ENCODE results near the gene CAB39L. TPM values are rescaled to one million over a fixed set of nuclear protein-coding genes. Genes with fewer than 3 reads are reported as not detected.

CAB39L gene
- total RNA-seq, 1 donor from 2014 or later: 7.7 TPM

GRCh38 chr13:49441846-49442245 is 2.0 kb downstream of the CAB39L start:
- no peak overlapping the region for H3K4me3 Mint-ChIP-seq (ENCODE audit: unreplicated experiment)

GRCh38 chr13:49441312-49441711 is 2.6 kb downstream of the CAB39L start:
- H3K27me3 Mint-ChIP-seq (ENCODE audit: unreplicated experiment): peaks cover 8% of the 10 kb centered on the region
- H3K4me3 Mint-ChIP-seq (ENCODE audit: unreplicated experiment): no peak overlapping the region
- peaks cover 3% of the 10 kb centered on the region for H3K4me1 Mint-ChIP-seq (ENCODE audit: low read depth, unreplicated experiment)
- no peak for TF ChIP-seq CTCF (IDR thresholded peaks at IDR 0.05; ENCODE audit: partially characterized antibody, unreplicated experiment)
- H3K36me3 Mint-ChIP-seq (ENCODE audit: unreplicated experiment): no peaks in the 10 kb centered on the region
- peaks cover 9% of the 10 kb centered on the region for H3K9me3 Mint-ChIP-seq (ENCODE audit: unreplicated experiment)
- H3K27ac Mint-ChIP-seq (ENCODE audit: unreplicated experiment): no peak overlapping the region
- no peak for DNase-seq

More at GRCh38 chr13:49441846-49442245, 2.0 kb downstream of the CAB39L start:
- no peak for DNase-seq
- peaks cover 9% of the 10 kb centered on the region for H3K9me3 Mint-ChIP-seq (ENCODE audit: unreplicated experiment)
- peaks cover 8% of the 10 kb centered on the region for H3K27me3 Mint-ChIP-seq (ENCODE audit: unreplicated experiment)
- no peaks in the 10 kb centered on the region for H3K36me3 Mint-ChIP-seq (ENCODE audit: unreplicated experiment)
- peaks cover 3% of the 10 kb centered on the region for H3K4me1 Mint-ChIP-seq (ENCODE audit: low read depth, unreplicated experiment)
- H3K27ac Mint-ChIP-seq (ENCODE audit: unreplicated experiment): no peak overlapping the region
- TF ChIP-seq CTCF (IDR thresholded peaks at IDR 0.05; ENCODE audit: partially characterized antibody, unreplicated experiment): no peak

DNA sequence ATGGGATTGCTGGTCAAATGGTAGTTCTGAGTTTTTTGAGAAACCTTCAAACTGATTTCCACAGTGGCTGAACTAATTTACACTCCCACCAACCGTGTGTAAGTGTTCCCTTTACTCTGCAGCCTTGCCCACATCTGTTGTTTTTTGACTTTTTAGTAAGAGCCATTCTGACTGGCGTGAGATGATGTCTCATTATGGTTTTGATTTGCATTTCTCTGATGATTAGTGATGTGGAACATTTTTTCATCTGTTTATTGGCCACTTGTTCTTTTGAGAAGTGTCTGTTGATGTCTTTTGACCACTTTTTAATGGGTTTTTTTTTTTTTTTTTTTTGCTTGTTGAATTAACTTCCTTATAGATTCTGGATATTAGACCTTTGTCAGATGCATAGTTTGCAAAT is 4.3 kb downstream of the CAB39L start:
- Mint-ChIP-seq H3K27ac (ENCODE audit: unreplicated experiment) (no peak overlapping the region), H3K27me3 (ENCODE audit: unreplicated experiment) (peaks cover 8% of the 10 kb centered on the region), H3K4me1 (ENCODE audit: low read depth, unreplicated experiment) (peaks cover under 1% of the 10 kb centered on the region), H3K36me3 (ENCODE audit: unreplicated experiment) (no peaks in the 10 kb centered on the region), H3K9me3 (ENCODE audit: unreplicated experiment) (peaks cover 9% of the 10 kb centered on the region), H3K4me3 (ENCODE audit: unreplicated experiment) (no peak overlapping the region)
- no peak for TF ChIP-seq CTCF (IDR thresholded peaks at IDR 0.05; ENCODE audit: partially characterized antibody, unreplicated experiment)
- DNase-seq: no peak

DNA sequence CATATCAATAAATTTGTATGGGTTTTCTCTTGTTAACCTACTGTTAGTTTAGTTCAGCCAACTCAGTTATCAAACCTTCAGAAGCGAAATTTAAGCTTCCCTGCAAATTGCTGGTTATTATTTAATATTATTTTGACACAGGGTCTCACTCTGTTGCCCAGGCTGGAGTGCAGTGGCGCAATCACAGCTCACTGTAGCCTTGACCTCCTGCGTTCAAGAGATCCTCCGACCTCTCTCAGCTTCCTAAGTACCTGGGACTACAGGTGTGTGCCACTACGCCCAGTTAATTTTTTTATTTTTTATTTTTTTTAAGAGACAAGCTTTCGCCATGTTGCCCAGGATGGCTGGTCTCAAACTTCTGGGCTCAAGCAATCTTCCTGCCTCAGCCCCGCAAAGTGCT is 6.2 kb downstream of the CAB39L start:
- Mint-ChIP-seq H3K36me3 (ENCODE audit: unreplicated experiment) (no peaks in the 10 kb centered on the region), H3K4me3 (ENCODE audit: unreplicated experiment) (no peak overlapping the region), H3K4me1 (ENCODE audit: low read depth, unreplicated experiment) (no peaks in the 10 kb centered on the region), H3K27me3 (ENCODE audit: unreplicated experiment) (no peaks in the 10 kb centered on the region), H3K9me3 (ENCODE audit: unreplicated experiment) (no peaks in the 10 kb centered on the region), H3K27ac (ENCODE audit: unreplicated experiment) (no peak overlapping the region)
- DNase-seq: no peak
- no peak for TF ChIP-seq CTCF (IDR thresholded peaks at IDR 0.05; ENCODE audit: partially characterized antibody, unreplicated experiment)

GRCh38 chr13:49436890-49437289 is 7.0 kb downstream of the CAB39L start:
- Mint-ChIP-seq H3K27me3 (ENCODE audit: unreplicated experiment) (no peaks in the 10 kb centered on the region), H3K27ac (ENCODE audit: unreplicated experiment) (no peak overlapping the region), H3K4me1 (ENCODE audit: low read depth, unreplicated experiment) (no peaks in the 10 kb centered on the region), H3K4me3 (ENCODE audit: unreplicated experiment) (no peak overlapping the region), H3K9me3 (ENCODE audit: unreplicated experiment) (no peaks in the 10 kb centered on the region), H3K36me3 (ENCODE audit: unreplicated experiment) (no peaks in the 10 kb centered on the region)
- DNase-seq: no peak
- no peak for TF ChIP-seq CTCF (IDR thresholded peaks at IDR 0.05; ENCODE audit: partially characterized antibody, unreplicated experiment)

Measured in glutamatergic neuron (in vitro differentiated cells).